ENCODE measurements around the gene MTFMT.

The MTFMT gene

DNA sequence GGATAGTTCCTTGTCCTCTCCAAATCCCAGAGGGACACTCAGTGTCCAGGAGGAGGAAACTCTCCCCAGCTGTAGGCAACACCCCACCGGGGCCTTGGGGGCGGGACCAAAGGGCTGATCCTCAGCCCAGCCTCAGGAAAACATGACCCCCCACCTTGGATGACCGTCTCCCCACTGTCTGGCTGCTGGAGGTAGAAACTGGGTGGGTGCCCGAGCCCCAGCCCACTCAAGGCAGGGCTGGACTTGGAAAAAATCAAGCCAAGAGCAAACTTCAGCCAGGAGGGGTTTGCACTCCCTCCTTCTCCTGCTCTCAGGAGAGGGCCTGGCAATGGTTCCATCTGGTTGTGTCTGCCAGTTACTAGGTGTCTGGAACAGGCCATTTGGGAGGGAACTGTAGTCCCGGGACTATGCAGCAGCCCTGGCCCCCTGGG lies 42.0 kb upstream of the MTFMT start:
- Histone ChIP-seq H3K36me3 (ENCODE audit: insufficient read depth, low read length) (no peaks in the 10 kb centered on the region), H3K27ac (no peak overlapping the region), H3K9ac (ENCODE audit: insufficient read length) (no peak overlapping the region), H3K4me3 (no peak overlapping the region), H3K9me3 (ENCODE audit: low read depth, low read length) (no peaks in the 10 kb centered on the region)
- TF ChIP-seq FOXP2 (optimal IDR thresholded peaks at IDR 0.05; ENCODE audit: control extremely low read depth, extremely low read length, insufficient read depth) (no peak), POLR2AphosphoS5 (IDR thresholded peaks at IDR 0.05; ENCODE audit: borderline replicate concordance, low read depth, low read length) (no peak), EZH2 (IDR thresholded peaks at IDR 0.05) (no peak)
- no peak for DNase-seq (ENCODE audit: low read depth, low spot score)

DNA sequence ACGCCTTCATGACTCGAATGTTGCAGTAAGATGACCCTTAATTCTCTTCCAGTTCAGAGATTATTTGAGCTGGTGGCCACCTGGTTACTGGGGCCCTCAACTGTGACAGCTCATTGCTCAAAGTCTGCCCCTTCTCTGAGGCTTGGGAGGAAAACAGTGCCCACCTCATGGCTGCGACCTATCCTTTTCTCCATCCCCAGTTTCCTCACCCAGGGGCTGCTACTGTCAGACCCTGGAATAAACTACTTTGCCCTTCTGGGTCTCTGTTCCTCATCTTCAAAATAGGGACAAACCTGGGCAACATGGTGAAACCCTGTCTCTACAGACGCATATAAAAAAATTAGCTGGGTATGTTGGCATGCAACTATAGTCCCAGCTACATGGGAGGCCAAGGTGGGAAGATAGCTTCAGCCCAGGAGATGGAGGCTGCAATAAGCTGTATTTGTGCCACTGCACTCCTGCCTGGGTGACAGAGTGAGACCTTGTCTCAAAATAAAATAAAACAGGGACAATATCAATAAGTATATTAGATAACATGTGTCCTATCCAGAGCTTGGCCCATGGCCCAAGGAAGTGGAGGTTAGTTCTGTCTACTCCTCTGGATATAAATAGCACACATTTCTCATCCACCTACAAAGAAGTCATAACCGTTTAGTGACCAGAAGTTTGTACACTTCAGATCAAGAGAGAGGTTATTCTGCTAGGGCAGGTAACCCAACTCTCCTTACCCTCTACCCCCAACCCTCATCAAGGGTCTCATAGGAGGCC lies 40.5 kb upstream of the MTFMT start:
- H3K36me3 ChIP-seq (ENCODE audit: insufficient read depth, low read length): no peaks in the 10 kb centered on the region
- TF ChIP-seq EZH2 (IDR thresholded peaks at IDR 0.05) (no peak), POLR2AphosphoS5 (IDR thresholded peaks at IDR 0.05; ENCODE audit: borderline replicate concordance, low read depth, low read length) (no peak), FOXP2 (optimal IDR thresholded peaks at IDR 0.05; ENCODE audit: control extremely low read depth, extremely low read length, insufficient read depth) (no peak)
- no peak overlapping the region for H3K9ac ChIP-seq (ENCODE audit: insufficient read length)
- no peak overlapping the region for H3K27ac ChIP-seq
- H3K9me3 ChIP-seq (ENCODE audit: low read depth, low read length): no peaks in the 10 kb centered on the region
- DNase-seq (ENCODE audit: low read depth, low spot score): no peak
- H3K4me3 ChIP-seq: no peak overlapping the region

DNA sequence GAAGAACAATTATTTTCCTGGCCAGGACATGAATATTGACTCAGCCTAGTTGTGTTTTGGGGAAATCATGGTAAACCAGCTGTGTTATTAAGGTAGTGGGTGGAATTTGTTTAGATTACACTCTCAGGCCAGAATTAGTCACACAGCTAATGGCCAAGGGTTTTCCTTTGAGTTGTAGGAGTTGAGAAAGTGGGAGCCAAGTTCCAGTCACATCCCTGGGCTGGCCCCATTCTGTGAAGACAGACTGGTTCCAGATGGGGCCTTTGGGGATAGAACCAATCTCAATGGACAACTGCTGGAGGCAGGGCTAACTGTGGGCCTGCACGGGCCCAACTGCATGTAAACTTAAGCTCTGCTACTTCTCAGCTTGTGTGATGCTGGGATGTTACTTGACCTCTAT lies 39.7 kb upstream of the MTFMT start:
- no peak for TF ChIP-seq EZH2 (IDR thresholded peaks at IDR 0.05)
- TF ChIP-seq POLR2AphosphoS5 (IDR thresholded peaks at IDR 0.05; ENCODE audit: borderline replicate concordance, low read depth, low read length): no peak
- TF ChIP-seq FOXP2 (optimal IDR thresholded peaks at IDR 0.05; ENCODE audit: control extremely low read depth, extremely low read length, insufficient read depth): no peak
- no peak overlapping the region for H3K4me3 ChIP-seq
- H3K36me3 ChIP-seq (ENCODE audit: insufficient read depth, low read length): no peaks in the 10 kb centered on the region
- DNase-seq (ENCODE audit: low read depth, low spot score): no peak
- H3K9ac ChIP-seq (ENCODE audit: insufficient read length): no peak overlapping the region
- H3K9me3 ChIP-seq (ENCODE audit: low read depth, low read length): no peaks in the 10 kb centered on the region
- H3K27ac ChIP-seq: no peak overlapping the region

DNA sequence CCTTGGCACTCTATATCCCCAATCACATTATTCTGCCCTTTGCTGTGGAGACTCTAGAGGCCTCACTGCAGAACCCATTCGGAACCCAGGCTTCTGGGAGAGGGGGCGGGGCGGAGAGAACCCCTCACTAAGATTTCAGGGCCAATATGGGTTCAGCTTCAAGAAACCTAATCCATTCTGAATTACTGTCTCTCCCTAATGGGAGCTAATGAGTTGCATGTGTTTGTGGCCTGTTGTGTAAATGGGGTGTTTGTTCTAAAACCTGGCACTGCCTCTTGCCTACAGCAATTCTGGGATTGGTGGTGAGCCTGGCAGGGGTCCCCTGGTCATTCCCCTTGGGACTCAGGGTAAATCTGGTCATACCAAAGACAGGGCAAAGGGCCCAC lies 39.0 kb upstream of the MTFMT start:
- no peak overlapping the region for H3K27ac ChIP-seq
- no peaks in the 10 kb centered on the region for H3K36me3 ChIP-seq (ENCODE audit: insufficient read depth, low read length)
- no peaks in the 10 kb centered on the region for H3K9me3 ChIP-seq (ENCODE audit: low read depth, low read length)
- no peak overlapping the region for H3K9ac ChIP-seq (ENCODE audit: insufficient read length)
- H3K4me3 ChIP-seq: no peak overlapping the region
- no peak for DNase-seq (ENCODE audit: low read depth, low spot score)
- TF ChIP-seq EZH2 (IDR thresholded peaks at IDR 0.05) (no peak), FOXP2 (optimal IDR thresholded peaks at IDR 0.05; ENCODE audit: control extremely low read depth, extremely low read length, insufficient read depth) (no peak), POLR2AphosphoS5 (IDR thresholded peaks at IDR 0.05; ENCODE audit: borderline replicate concordance, low read depth, low read length) (no peak)

DNA sequence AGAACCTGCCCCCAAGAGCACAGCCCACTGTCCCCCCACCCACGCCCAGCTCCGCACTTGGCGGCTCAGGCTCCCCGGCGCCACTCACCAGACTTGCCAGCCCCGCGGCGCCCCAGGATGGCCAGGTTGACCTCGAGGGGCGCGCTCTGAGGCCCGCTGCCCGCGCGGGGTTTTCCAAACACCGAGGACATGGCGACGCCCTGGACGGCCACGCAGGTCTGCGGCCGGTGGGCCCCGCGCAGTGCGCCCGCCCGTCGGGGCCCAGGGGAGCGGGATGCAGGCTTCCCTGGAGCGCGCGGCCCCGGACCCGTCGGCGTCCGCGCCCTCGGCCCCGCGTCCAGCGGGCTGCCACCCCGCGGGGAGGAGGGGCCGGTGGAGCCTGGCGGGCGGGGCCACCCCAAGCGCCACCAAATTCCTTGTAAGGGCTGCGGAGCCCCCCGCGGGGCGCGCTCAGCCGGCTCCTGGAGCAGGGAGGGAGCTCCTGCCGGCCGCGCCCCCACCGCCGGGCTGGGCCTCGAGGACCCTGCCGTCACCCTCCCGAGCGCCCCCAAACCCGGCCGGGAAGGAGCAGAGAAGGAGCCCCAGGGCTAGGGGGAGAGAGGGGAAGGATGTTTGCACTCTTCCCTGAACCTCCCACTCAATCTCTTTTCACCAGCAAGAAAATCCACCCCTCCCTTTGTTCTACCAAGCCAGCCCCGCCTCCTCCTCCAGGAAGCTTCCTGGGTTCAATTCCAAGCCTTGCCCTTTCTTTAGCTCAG lies 38.4 kb upstream of the MTFMT start, which contains the start of gene RASL12:
TSS of gene RASL12 (minus strand) at position 347 of the 758 bp plus-strand sequence. CDS start at position 191, 156 bp downstream.
- H3K9me3 ChIP-seq (ENCODE audit: low read depth, low read length): no peaks in the 10 kb centered on the region
- TF ChIP-seq POLR2AphosphoS5 (IDR thresholded peaks at IDR 0.05; ENCODE audit: borderline replicate concordance, low read depth, low read length) (no peak), EZH2 (IDR thresholded peaks at IDR 0.05) (no peak), FOXP2 (optimal IDR thresholded peaks at IDR 0.05; ENCODE audit: control extremely low read depth, extremely low read length, insufficient read depth) (no peak)
- no peak for DNase-seq (ENCODE audit: low read depth, low spot score)
- no peaks in the 10 kb centered on the region for H3K36me3 ChIP-seq (ENCODE audit: insufficient read depth, low read length)
- no peak within 1 kb of the TSS for H3K27ac ChIP-seq
- no peak within 1 kb of the TSS for H3K4me3 ChIP-seq
- H3K9ac ChIP-seq (ENCODE audit: insufficient read length): no peak within 1 kb of the TSS

DNA sequence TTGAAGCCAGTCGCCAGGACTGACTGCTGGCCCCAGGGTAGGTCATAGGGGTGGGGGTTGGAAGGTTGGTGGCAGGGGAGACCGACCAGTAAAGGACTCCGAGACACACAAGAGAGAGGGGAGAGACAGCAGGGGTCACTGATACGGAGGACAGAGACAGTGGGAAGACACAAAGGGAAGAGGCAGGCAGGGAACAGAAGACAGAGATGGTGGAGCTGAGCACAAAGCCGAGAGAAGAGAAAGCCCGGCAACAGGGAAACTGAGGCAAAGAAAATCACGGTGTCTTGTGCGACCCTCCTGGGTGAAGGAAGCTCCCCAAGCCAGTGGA lies 37.8 kb upstream of the MTFMT start:
- Histone ChIP-seq H3K36me3 (ENCODE audit: insufficient read depth, low read length) (no peaks in the 10 kb centered on the region), H3K4me3 (no peak overlapping the region), H3K9ac (ENCODE audit: insufficient read length) (no peak overlapping the region), H3K27ac (no peak overlapping the region), H3K9me3 (ENCODE audit: low read depth, low read length) (no peaks in the 10 kb centered on the region)
- no peak for DNase-seq (ENCODE audit: low read depth, low spot score)
- TF ChIP-seq FOXP2 (optimal IDR thresholded peaks at IDR 0.05; ENCODE audit: control extremely low read depth, extremely low read length, insufficient read depth) (no peak), EZH2 (IDR thresholded peaks at IDR 0.05) (no peak), POLR2AphosphoS5 (IDR thresholded peaks at IDR 0.05; ENCODE audit: borderline replicate concordance, low read depth, low read length) (no peak)

DNA sequence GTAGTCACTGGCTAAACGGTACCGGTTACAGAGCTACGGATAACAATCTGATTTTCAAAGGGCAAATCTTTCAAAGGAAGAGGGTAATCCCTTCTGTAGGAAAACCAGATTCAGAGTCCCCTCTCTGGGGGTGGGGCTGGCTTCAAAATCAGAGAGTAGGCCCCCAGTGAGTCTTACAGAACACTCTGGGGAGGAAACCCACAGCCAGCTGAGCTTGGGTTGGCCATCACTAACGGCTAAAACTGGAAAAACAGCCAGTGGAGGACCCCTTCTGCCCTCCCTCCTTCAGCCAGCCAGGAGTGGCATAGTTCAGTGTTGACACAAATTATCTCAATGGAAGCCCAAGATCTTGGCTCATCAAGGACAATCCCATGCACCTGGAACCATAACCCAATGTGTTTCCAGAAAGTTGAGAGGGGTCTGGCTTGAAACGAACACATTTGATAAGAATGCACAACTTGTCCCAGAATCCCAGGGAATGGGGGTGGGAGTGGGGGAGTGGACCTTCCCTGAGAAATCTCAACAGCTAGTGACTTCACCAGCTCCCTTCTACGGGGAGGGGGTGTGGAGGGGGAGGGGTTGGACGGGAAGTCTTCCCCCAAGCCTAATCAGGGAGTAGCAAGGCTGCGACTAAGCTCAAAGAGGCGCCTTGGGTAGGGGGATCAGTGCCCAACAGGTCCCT lies 37.3 kb upstream of the MTFMT start:
- no peaks in the 10 kb centered on the region for H3K9me3 ChIP-seq (ENCODE audit: low read depth, low read length)
- no peak overlapping the region for H3K27ac ChIP-seq
- no peaks in the 10 kb centered on the region for H3K36me3 ChIP-seq (ENCODE audit: insufficient read depth, low read length)
- H3K9ac ChIP-seq (ENCODE audit: insufficient read length): no peak overlapping the region
- no peak for TF ChIP-seq EZH2 (IDR thresholded peaks at IDR 0.05)
- no peak for TF ChIP-seq POLR2AphosphoS5 (IDR thresholded peaks at IDR 0.05; ENCODE audit: borderline replicate concordance, low read depth, low read length)
- TF ChIP-seq FOXP2 (optimal IDR thresholded peaks at IDR 0.05; ENCODE audit: control extremely low read depth, extremely low read length, insufficient read depth): no peak
- DNase-seq (ENCODE audit: low read depth, low spot score): no peak
- H3K4me3 ChIP-seq: no peak overlapping the region

DNA sequence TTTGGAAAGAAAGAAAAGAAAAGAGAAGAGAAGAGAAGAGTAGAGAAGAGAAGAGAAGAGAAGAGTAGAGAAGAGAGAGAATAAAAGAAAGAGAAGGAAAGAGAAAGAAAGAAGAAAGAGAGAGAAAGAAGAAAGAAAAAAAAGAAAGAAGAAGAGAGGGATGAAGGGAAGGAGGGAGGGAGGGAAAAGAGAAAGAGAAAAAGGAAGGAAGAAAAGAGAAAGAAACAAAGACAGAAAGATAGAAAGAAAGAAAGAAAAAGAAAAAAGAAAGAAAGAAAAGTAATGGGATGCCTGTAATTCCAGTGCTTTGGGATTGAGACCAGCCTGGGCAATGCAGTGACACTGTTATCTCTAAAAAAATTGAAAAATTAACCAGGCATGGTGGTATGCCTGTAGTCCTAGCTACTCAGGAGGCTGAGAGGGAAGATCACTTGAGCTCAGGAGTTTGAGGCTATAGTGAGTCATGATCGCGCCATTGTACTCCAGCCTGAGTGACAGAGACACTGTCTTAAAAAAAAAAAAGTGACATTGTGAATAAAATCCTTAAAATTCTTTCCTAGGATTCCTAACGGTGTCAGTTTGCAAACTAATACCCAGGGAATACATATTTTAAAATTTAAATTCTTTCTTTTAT lies 36.7 kb upstream of the MTFMT start:
- H3K4me3 ChIP-seq: no peak overlapping the region
- DNase-seq (ENCODE audit: low read depth, low spot score): no peak
- no peak overlapping the region for H3K9ac ChIP-seq (ENCODE audit: insufficient read length)
- H3K36me3 ChIP-seq (ENCODE audit: insufficient read depth, low read length): no peaks in the 10 kb centered on the region
- H3K9me3 ChIP-seq (ENCODE audit: low read depth, low read length): no peaks in the 10 kb centered on the region
- H3K27ac ChIP-seq: no peak overlapping the region
- no peak for TF ChIP-seq POLR2AphosphoS5 (IDR thresholded peaks at IDR 0.05; ENCODE audit: borderline replicate concordance, low read depth, low read length)
- TF ChIP-seq FOXP2 (optimal IDR thresholded peaks at IDR 0.05; ENCODE audit: control extremely low read depth, extremely low read length, insufficient read depth): no peak
- no peak for TF ChIP-seq EZH2 (IDR thresholded peaks at IDR 0.05)

Data from SK-N-MC (cell line).